Activated CD4-positive, alpha-beta T cell treated with anti-CD3 and anti-CD28 coated beads, Interleukin-2, Interleukin-6, amounts not matched to agents 100 ng/mL and 50 ng/mL, durations not matched to agents 16 hours and 8 hours (primary cell): Measurements from ENCODE around the gene TNS4.

Source experiments
- DNase-seq: peaks from one replicate; pipeline ENCODE4 v3.0.0-alpha.2; 2020

TNS4 gene

GRCh38 chr17:40432864-40433528 is 68.4 kb downstream of the TNS4 start:
- DNase-seq = no peak

DNA sequence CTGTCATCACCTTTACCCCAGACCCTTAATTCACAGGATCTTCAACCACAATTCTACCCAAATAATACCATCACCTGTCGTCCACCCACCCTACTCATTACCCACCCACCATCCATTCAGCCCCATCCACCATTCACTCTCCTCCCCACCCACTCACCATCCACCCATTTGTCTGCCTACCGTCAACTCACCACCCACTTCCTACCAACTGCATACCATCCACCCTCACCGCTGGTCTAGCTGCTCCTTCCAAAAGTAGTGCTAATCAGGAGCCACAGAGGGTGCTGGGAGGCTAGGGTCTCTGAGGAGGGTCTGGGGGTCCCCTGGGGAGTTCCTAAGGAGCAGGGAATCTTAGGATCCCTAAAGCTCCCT is 70.2 kb downstream of the TNS4 start:
- no peak for DNase-seq

GRCh38 chr17:40430272-40431230 is 70.9 kb downstream of the TNS4 start:
- DNase-seq = no peak

DNA sequence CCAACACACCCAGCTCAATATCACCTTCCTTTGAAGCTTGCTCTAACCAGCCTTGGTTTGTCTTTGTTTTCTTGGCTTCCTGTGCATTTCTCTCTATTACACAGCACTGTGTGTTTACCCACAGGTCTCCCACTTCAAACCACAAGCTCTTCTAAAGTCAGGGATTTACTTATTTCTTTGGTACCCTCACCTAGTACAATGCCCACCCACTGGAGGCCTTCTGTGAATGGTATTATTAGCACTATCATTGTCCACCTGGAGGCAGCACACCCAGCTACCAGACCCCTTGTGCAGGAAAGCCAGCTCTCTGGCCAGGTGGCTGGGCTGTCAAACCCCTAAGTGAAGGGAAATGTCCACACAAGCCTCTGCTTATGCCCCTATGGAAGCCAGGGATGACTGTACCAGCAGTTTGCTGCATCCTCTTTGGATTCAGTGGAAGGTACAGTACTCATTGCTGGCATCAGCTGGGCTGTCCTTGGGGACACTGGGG is 74.4 kb downstream of the TNS4 start:
- peak; percentile 75 for DNase-seq
